Measurements from ENCODE around the gene CYP4F11. TPM values are rescaled to one million over a fixed set of nuclear protein-coding genes. Genes with fewer than 3 reads are reported as not detected.

CYP4F11 gene
- total RNA-seq, 1 experiment from 2014 or later: 10.5 TPM

GRCh38 chr19:15897738-15898276, 36.5 kb downstream of the CYP4F11 start, which contains the start of gene CYP4F2:
CYP4F2 (minus strand) TSS chr19:15898074; CDS start chr19:15897611, 463 bp downstream.
- no peak within 1 kb of the TSS for H3K4me3 Mint-ChIP-seq (ENCODE audit: unreplicated experiment)
- H3K27me3 Mint-ChIP-seq (ENCODE audit: insufficient read depth, unreplicated experiment): no peaks in the 10 kb centered on the region
- ChIA-PET CTCF (no interaction called here), POLR2A (no interaction called here)
- no peak for TF ChIP-seq CTCF (IDR thresholded peaks at IDR 0.05; ENCODE audit: unreplicated experiment)
- no peak within 1 kb of the TSS for H3K27ac Mint-ChIP-seq (ENCODE audit: low read depth, unreplicated experiment)
- intact Hi-C loops (cut with micrococcal nuclease): no loop called here
- H3K4me1 Mint-ChIP-seq (ENCODE audit: insufficient read depth, unreplicated experiment): no peaks in the 10 kb centered on the region
- no peak for DNase-seq (ENCODE audit: unreplicated experiment)
- H3K36me3 Mint-ChIP-seq (ENCODE audit: insufficient read depth, unreplicated experiment): no peaks in the 10 kb centered on the region
- BruUV-seq (replicated peaks): no TSS peak
- peaks cover 16% of the 10 kb centered on the region for H3K9me3 Mint-ChIP-seq (ENCODE audit: unreplicated experiment)

- no peak for TF ChIP-seq CTCF (IDR thresholded peaks at IDR 0.05; ENCODE audit: unreplicated experiment)
- ChIA-PET CTCF (no interaction called here), POLR2A (no interaction called here)
- Mint-ChIP-seq H3K27ac (ENCODE audit: low read depth, unreplicated experiment) (no peak overlapping the region), H3K4me1 (ENCODE audit: insufficient read depth, unreplicated experiment) (no peaks in the 10 kb centered on the region), H3K27me3 (ENCODE audit: insufficient read depth, unreplicated experiment) (no peaks in the 10 kb centered on the region), H3K4me3 (ENCODE audit: unreplicated experiment) (no peak overlapping the region), H3K36me3 (ENCODE audit: insufficient read depth, unreplicated experiment) (no peaks in the 10 kb centered on the region), H3K9me3 (ENCODE audit: unreplicated experiment) (peaks cover 16% of the 10 kb centered on the region)
- no TSS peak for BruUV-seq (replicated peaks)
- intact Hi-C loops (cut with micrococcal nuclease): no loop called here
- DNase-seq (ENCODE audit: unreplicated experiment): no peak
These were observed 37.1 kb downstream of the CYP4F11 start for GRCh38 chr19:15897026-15897737.

DNA sequence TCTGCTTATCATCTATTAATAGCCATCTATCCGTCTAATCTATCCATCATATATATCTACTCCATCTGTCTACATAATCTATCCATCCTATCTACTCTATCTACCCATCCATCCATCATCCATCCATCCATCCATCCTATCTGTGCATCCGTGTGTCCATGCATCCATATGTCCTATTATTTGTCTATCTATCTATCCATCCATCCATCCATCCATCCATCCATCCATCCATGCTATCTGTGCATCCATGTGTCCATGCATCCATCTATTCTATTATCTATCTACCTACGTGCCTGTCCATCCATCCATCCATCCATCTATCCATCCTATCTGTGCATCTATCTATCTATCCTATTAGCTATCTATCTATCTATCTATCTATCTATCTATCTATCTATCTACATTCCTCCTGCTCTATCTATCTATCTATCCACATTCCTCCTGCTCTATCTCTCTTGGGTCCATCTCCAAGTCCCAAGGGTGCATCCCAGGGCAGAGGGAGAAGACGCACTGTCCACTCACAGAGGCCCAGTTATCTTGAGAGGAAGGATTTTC, 38.4 kb downstream of the CYP4F11 start:
- no peak overlapping the region for H3K4me3 Mint-ChIP-seq (ENCODE audit: unreplicated experiment)
- H3K36me3 Mint-ChIP-seq (ENCODE audit: insufficient read depth, unreplicated experiment): no peaks in the 10 kb centered on the region
- H3K27me3 Mint-ChIP-seq (ENCODE audit: insufficient read depth, unreplicated experiment): no peaks in the 10 kb centered on the region
- intact Hi-C loops (cut with micrococcal nuclease): no loop called here
- TF ChIP-seq CTCF (IDR thresholded peaks at IDR 0.05; ENCODE audit: unreplicated experiment): no peak
- BruUV-seq (replicated peaks): no TSS peak
- no peak for DNase-seq (ENCODE audit: unreplicated experiment)
- H3K4me1 Mint-ChIP-seq (ENCODE audit: insufficient read depth, unreplicated experiment): no peaks in the 10 kb centered on the region
- H3K27ac Mint-ChIP-seq (ENCODE audit: low read depth, unreplicated experiment): no peak overlapping the region
- peaks cover 16% of the 10 kb centered on the region for H3K9me3 Mint-ChIP-seq (ENCODE audit: unreplicated experiment)
- ChIA-PET CTCF (interaction anchor here (0.6 kb wide), 2 partner anchors 53 to 833 kb away, joined by 4 to 5 read pairs; no protein-coding TSS in a partner anchor), POLR2A (no interaction called here)

DNA sequence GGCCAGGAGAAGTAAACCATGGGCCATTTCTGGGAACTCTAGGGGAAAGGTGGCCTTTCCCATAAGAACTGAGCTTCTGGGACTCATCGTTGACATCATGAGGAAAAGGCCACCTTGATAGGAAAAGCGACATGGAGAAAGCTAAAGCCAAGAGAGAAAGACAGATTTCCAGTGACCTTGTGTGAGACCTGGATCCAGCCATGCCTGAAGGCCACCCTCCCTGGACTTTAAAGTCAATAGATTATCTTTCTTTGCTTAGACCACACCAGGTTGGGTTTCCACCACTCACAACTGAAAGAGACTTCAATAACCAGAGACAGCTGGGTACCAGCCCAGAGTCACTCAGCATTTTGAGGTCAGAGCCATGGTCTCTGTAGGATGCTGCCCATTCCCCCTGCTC, 40.0 kb downstream of the CYP4F11 start:
- Mint-ChIP-seq H3K4me3 (ENCODE audit: unreplicated experiment) (no peak overlapping the region), H3K27me3 (ENCODE audit: insufficient read depth, unreplicated experiment) (no peaks in the 10 kb centered on the region), H3K27ac (ENCODE audit: low read depth, unreplicated experiment) (no peak overlapping the region), H3K36me3 (ENCODE audit: insufficient read depth, unreplicated experiment) (no peaks in the 10 kb centered on the region), H3K9me3 (ENCODE audit: unreplicated experiment) (peaks cover 16% of the 10 kb centered on the region), H3K4me1 (ENCODE audit: insufficient read depth, unreplicated experiment) (no peaks in the 10 kb centered on the region)
- DNase-seq (ENCODE audit: unreplicated experiment): no peak
- POLR2A ChIA-PET: no interaction called here
- intact Hi-C loops (cut with micrococcal nuclease): no loop called here
- BruUV-seq (replicated peaks): no TSS peak
- no peak for TF ChIP-seq CTCF (IDR thresholded peaks at IDR 0.05; ENCODE audit: unreplicated experiment)
- CTCF ChIA-PET: interaction anchor here (0.6 kb wide), 1 partner anchor 151 kb away, joined by 3 read pairs; no protein-coding TSS in a partner anchor
